ENCODE results near the gene GDF11.

GRCh38 chr12:55742719-55743405 is at the start of gene GDF11:
- no peak for TF ChIP-seq CTCF (conservative IDR thresholded peaks at IDR 0.05)
- TF ChIP-seq EZH2 (IDR thresholded peaks at IDR 0.05; ENCODE audit: low read depth): no peak

Measured in PC-9 (cell line).